HG03060 (cell line): ENCODE measurements around the gene VAMP3.

Experiments
- ATAC-seq: cut with Tn5 transposase; IDR thresholded peaks from one replicate; pipeline ENCODE4 v1.9.1; 2021; ENCODE audit warnings: low read depth, moderate number of reproducible peaks; ENCODE audit not compliant: unreplicated experiment

The VAMP3 gene

GRCh38 chr1:7809742-7810141, 38.6 kb downstream of the VAMP3 start:
- ATAC-seq = no peak

- ATAC-seq = no peak
These were observed 39.3 kb downstream of the VAMP3 start for GRCh38 chr1:7810395-7810794.

- ATAC-seq = no peak
These were observed 40.4 kb downstream of the VAMP3 start for GRCh38 chr1:7811476-7811875.

GRCh38 chr1:7813677-7814373, 42.7 kb downstream of the VAMP3 start:
- ATAC-seq = no peak

GRCh38 chr1:7821282-7821681, 50.2 kb downstream of the VAMP3 start:
- ATAC-seq = no peak

GRCh38 chr1:7824701-7825100, 53.6 kb downstream of the VAMP3 start:
- no peak for ATAC-seq

- ATAC-seq = no peak
These were observed 55.3 kb downstream of the VAMP3 start for GRCh38 chr1:7826363-7826762.

- ATAC-seq = no peak
These were observed 56.2 kb downstream of the VAMP3 start for GRCh38 chr1:7827126-7827955.
